NT2/D1 (cell line): ENCODE results near the gene HK1.

Source experiments
- DNase-seq: peaks from one replicate; pipeline ENCODE4 v3.0.0-alpha.2; 2011; ENCODE audit warnings: low read depth, low spot score
- H3K27me3 ChIP-seq: 2 replicates; pipeline ENCODE4 v1.6.0; 2011; ENCODE audit warnings: mild to moderate bottlenecking; ENCODE audit not compliant: insufficient read length, insufficient read depth
- H3K36me3 ChIP-seq: 2 replicates; pipeline ENCODE4 v1.6.1; 2011; ENCODE audit warnings: mild to moderate bottlenecking, low read length, mixed read lengths; ENCODE audit not compliant: insufficient read depth, insufficient read length
- H3K4me1 ChIP-seq: 2 replicates; pipeline ENCODE4 v1.5.1; 2011; ENCODE audit not compliant: insufficient read depth, insufficient read length
- H3K4me3 ChIP-seq: 2 replicates; pipeline ENCODE4 v1.5.1; 2011; ENCODE audit warnings: low read depth; ENCODE audit not compliant: insufficient read length
- H3K9ac ChIP-seq: 2 replicates; pipeline ENCODE4 v1.6.0; 2011; ENCODE audit warnings: low read depth; ENCODE audit not compliant: insufficient read length
- H3K9me3 ChIP-seq: 2 replicates; pipeline ENCODE4 v1.5.1; 2011; ENCODE audit warnings: mild to moderate bottlenecking, low read length; ENCODE audit not compliant: insufficient read depth
- SUZ12 ChIP-seq: IDR thresholded peaks from 2 replicates; pipeline ENCODE4 v1.6.1; 2011; ENCODE audit not compliant: insufficient read length, insufficient read depth; ENCODE audit errors: extremely low read depth
- YY1 ChIP-seq: IDR thresholded peaks from 2 replicates; pipeline ENCODE4 v1.6.1; 2011; ENCODE audit not compliant: insufficient read length, insufficient read depth
- ZNF274 ChIP-seq: IDR thresholded peaks from 2 replicates; pipeline ENCODE4 v1.6.1; 2011; ENCODE audit warnings: mild to moderate bottlenecking, low read depth, low read length

Gene HK1

DNA sequence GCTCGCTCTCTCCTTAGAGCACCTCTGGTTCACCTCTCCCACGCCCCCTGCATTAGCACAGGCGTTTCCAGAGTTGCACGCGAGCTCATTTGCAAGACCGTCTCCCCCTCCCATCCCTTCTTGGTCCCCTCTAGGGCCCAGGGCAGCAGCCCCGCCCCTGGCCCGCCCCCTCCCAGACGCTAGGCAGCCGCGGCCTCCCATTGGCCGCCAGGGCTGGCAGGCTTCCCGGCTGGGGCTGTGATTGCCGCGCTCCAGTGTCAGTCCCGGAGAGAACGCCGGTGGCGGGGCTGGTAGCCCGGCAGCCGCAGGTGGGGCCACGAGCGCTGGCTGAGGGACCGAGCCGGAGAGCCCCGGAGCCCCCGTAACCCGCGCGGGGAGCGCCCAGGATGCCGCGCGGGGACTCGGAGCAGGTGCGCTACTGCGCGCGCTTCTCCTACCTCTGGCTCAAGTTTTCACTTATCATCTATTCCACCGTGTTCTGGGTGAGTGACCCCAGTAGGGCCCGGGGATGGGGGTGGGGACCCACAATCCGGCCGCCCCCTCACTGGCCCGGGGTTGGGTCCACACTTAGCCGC is 173.0 kb downstream of the HK1 start, which contains the start of gene TSPAN15:
TSS of gene TSPAN15 (plus strand) at position 257 of the 575 bp plus-strand sequence. CDS start at position 387, 130 bp downstream.
- Histone ChIP-seq H3K9ac (peak within 1 kb of the TSS; percentile 72), H3K36me3 (no peaks in the 10 kb centered on the region), H3K9me3 (no peaks in the 10 kb centered on the region), H3K4me1 (peaks cover 10% of the 10 kb centered on the region), H3K27me3 (peaks cover 25% of the 10 kb centered on the region), H3K4me3 (peak within 1 kb of the TSS; percentile 65)
- peak; percentile 78 for DNase-seq
- no peak for TF ChIP-seq ZNF274
- TF ChIP-seq SUZ12 = no peak
- TF ChIP-seq YY1 = no peak
